ENCODE results near the gene MTHFD1.

- TF ChIP-seq POLR2AphosphoS5 (IDR thresholded peaks at IDR 0.05) (no peak), CTCF (IDR thresholded peaks at IDR 0.05) (no peak), POLR2A (IDR thresholded peaks at IDR 0.05) (no peak)
These were observed 71.4 kb downstream of the MTHFD1 start for GRCh38 chr14:64459405-64460136.
